LNCaP clone FGC (cell line): ENCODE results near the gene HIRA.

ENCODE experiments used
- DNase-seq: peaks from one replicate; pipeline ENCODE4 v3.0.0-alpha.2; 2011; ENCODE audit warnings: low read depth
- H3K4me3 ChIP-seq: 2 replicates; pipeline ENCODE4 v1.5.1; 2011; ENCODE audit warnings: mild to moderate bottlenecking, low read depth, low read length, control low read depth
- CTCF ChIP-seq: IDR thresholded peaks from 2 replicates; pipeline ENCODE4 v1.5.1; 2012; ENCODE audit warnings: mild to moderate bottlenecking; ENCODE audit not compliant: control insufficient read depth, insufficient read depth; ENCODE audit errors: extremely low read depth

HIRA gene

GRCh38 chr22:19287076-19287707, 144.3 kb downstream of the HIRA start:
- no peak for TF ChIP-seq CTCF
- no peak overlapping the region for H3K4me3 ChIP-seq
- no peak for DNase-seq

- H3K4me3 ChIP-seq, result no peak overlapping the region
- TF ChIP-seq CTCF, result no peak
- DNase-seq, result no peak
Observed at GRCh38 chr22:19285831-19286230, 145.7 kb downstream of the HIRA start.
